SK-N-MC (cell line): Measurements from ENCODE around the gene PSG1.
"Not testable (repeated sequence)": the region's sequence is repeated elsewhere in the genome, so short reads cannot be mapped to it uniquely, and the experiment has no call there.

Experiments used
- EZH2 ChIP-seq: fragments of 200-600 bp; sonication (generic); IDR thresholded peaks from one replicate; pipeline ENCODE4 v1.6.1; 2017; ENCODE audit warnings: antibody characterized with exemption
- POLR2AphosphoS5 ChIP-seq: IDR thresholded peaks from 2 replicates; pipeline ENCODE4 v1.6.1; 2012; ENCODE audit warnings: mild to moderate bottlenecking, low read depth, low read length, borderline replicate concordance

- TF ChIP-seq EZH2, POLR2AphosphoS5: not testable (repeated sequence)
These were observed 39.0 kb upstream of the PSG1 start for GRCh38 chr19:42918377-42919069.
